Testis (tissue), 2 donors: ENCODE data around the gene GOLGA6C.
"Not testable (repeated sequence)": the region's sequence is repeated elsewhere in the genome, so short reads cannot be mapped to it uniquely, and the experiment has no call there.

Experiments
- POLR2A ChIP-seq: fragments of 450-650 bp; IDR thresholded peaks from one replicate; pipeline ENCODE4 v1.6.1; 2017; ENCODE audit warnings: antibody characterized with exemption, mild to moderate bottlenecking, moderate library complexity
- TF ChIP-seq, protein P1 (sequence below), 3 experiments: fragments of 450-650 bp in 2 of 3; fragments of 200-600 bp in 1 of 3; sonication (generic) in 1 of 3; IDR thresholded peaks; one replicate each; pipeline ENCODE4 v1.5.1; 2016 to 2019; ENCODE audit warnings: antibody characterized with exemption in 3 of 3, mild to moderate bottlenecking in 2 of 3, moderate library complexity in 1 of 3

GRCh38 chr15:75293660-75294059, 35.5 kb downstream of the GOLGA6C start:
- TF ChIP-seq, protein P1, sequence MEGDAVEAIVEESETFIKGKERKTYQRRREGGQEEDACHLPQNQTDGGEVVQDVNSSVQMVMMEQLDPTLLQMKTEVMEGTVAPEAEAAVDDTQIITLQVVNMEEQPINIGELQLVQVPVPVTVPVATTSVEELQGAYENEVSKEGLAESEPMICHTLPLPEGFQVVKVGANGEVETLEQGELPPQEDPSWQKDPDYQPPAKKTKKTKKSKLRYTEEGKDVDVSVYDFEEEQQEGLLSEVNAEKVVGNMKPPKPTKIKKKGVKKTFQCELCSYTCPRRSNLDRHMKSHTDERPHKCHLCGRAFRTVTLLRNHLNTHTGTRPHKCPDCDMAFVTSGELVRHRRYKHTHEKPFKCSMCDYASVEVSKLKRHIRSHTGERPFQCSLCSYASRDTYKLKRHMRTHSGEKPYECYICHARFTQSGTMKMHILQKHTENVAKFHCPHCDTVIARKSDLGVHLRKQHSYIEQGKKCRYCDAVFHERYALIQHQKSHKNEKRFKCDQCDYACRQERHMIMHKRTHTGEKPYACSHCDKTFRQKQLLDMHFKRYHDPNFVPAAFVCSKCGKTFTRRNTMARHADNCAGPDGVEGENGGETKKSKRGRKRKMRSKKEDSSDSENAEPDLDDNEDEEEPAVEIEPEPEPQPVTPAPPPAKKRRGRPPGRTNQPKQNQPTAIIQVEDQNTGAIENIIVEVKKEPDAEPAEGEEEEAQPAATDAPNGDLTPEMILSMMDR (IDR thresholded peaks at IDR 0.05), result not testable (repeated sequence)
- TF ChIP-seq POLR2A, result not testable (repeated sequence)
